ENCODE measurements around the gene CUL7. TPM values are rescaled to one million over a fixed set of nuclear protein-coding genes. Genes with fewer than 3 reads are reported as not detected.

CUL7 gene
- total RNA-seq, 1 experiment from 2014 or later: 23.5 TPM

- Mint-ChIP-seq H3K4me3 (peak overlapping the region; percentile 46 to 75), H3K36me3 (ENCODE audit: insufficient read depth in 1 of 3, low read depth in 3 of 3) (peaks cover 0 to 2% (median 0%) of the 10 kb centered on the region in 3 experiments; a peak in 1 of 7 replicates), H3K4me1 (peaks cover 66 to 71% of the 10 kb centered on the region in 2 experiments), H3K27me3 (ENCODE audit: low read depth) (no peaks in the 10 kb centered on the region), H3K27ac (peak overlapping the region; percentile 87 to 99 (median 97)), H3K9me3 (no peaks in the 10 kb centered on the region)
- Histone ChIP-seq H3K23ac (ENCODE audit: insufficient read length, low read depth, low read length) (no peak overlapping the region), H4K5ac (ENCODE audit: insufficient read length, low read depth, low read length) (no peak overlapping the region), H3K4me1 (ENCODE audit: insufficient read depth, low read length) (peaks cover 26% of the 10 kb centered on the region), H2AK5ac (ENCODE audit: insufficient read length, low read length) (no peak overlapping the region), H3K14ac (ENCODE audit: insufficient read depth, low read length) (peak overlapping the region; percentile 25; the same call in 1 of the 2 replicates), H3K27me3 (ENCODE audit: insufficient read depth, low read length) (no peaks in the 10 kb centered on the region), H3K23me2 (ENCODE audit: insufficient read length, low read depth, low read length, poor library complexity, severe bottlenecking) (peaks cover 3% of the 10 kb centered on the region), H3K79me2 (ENCODE audit: insufficient read depth, low read length) (peaks cover 22% of the 10 kb centered on the region; the same call in 1 of the 2 replicates), H3T11ph (ENCODE audit: low read length) (no peak overlapping the region), H3K4ac (ENCODE audit: low read depth, low read length) (no peak overlapping the region), H3K56ac (ENCODE audit: insufficient read length, low read depth, low read length) (no peak overlapping the region), H4K91ac (ENCODE audit: insufficient read length, low read depth, low read length) (no peak overlapping the region), H3K27ac (ENCODE audit: insufficient read length, low read depth, low read length) (peak overlapping the region; percentile 11), H3K4me2 (ENCODE audit: insufficient read depth, insufficient read length, low read length) (peak overlapping the region; percentile 32), H2BK20ac (ENCODE audit: low read depth, low read length, poor library complexity, severe bottlenecking) (no peak overlapping the region), H3K9ac (ENCODE audit: extremely low read depth, insufficient read length, low read length) (no peak overlapping the region), H4K20me1 (ENCODE audit: control insufficient read depth, insufficient read depth, insufficient read length) (no peaks in the 10 kb centered on the region), H3K79me1 (ENCODE audit: insufficient read depth, low read depth, low read length, poor library complexity, severe bottlenecking) (no peaks in the 10 kb centered on the region), H2AFZ (ENCODE audit: low read length) (no peak overlapping the region), H3K9me3 (ENCODE audit: control insufficient read depth, low read depth, low read length) (no peaks in the 10 kb centered on the region), H2BK120ac (ENCODE audit: low read depth, low read length, poor library complexity, severe bottlenecking) (no peak overlapping the region), H2BK12ac (ENCODE audit: insufficient read length, low read depth, low read length) (no peak overlapping the region), H4K8ac (replicated peaks; ENCODE audit: insufficient read length, low read depth, low read length) (no peak overlapping the region), H3K18ac (ENCODE audit: insufficient read length, low read depth, low read length) (peak overlapping the region; percentile 39), H2BK5ac (ENCODE audit: insufficient read length, low read length) (no peak overlapping the region), H2BK15ac (ENCODE audit: low read depth, low read length) (no peak overlapping the region)
- WGBS (ENCODE audit: extremely low coverage, insufficient read length, low lambda C conversion rate): no CpG with 5 or more reads among the region's 8 CpGs
- no peak for TF ChIP-seq CTCF (conservative IDR thresholded peaks at IDR 0.05)
- DNase-seq: no peak
These were observed 36.4 kb upstream of the CUL7 start for GRCh38 chr6:43089874-43090558.

Data from H9 (cell line).